Glutamatergic neuron (in vitro differentiated cells): ENCODE results near the gene KNDC1. TPM values are rescaled to one million over a fixed set of nuclear protein-coding genes. Genes with fewer than 3 reads are reported as not detected.

Experiments used
- DNase-seq: peaks from one replicate; pipeline ENCODE4 v3.0.0; 2022
- H3K27ac Mint-ChIP-seq: one replicate; pipeline ENCODE4 v1.8.0; 2020; ENCODE audit warnings: mild to moderate bottlenecking, mixed read lengths, inconsistent platforms; ENCODE audit not compliant: unreplicated experiment
- H3K27me3 Mint-ChIP-seq: one replicate; pipeline ENCODE4 v1.8.0; 2020; ENCODE audit warnings: mild to moderate bottlenecking, moderate library complexity, mixed read lengths, inconsistent platforms; ENCODE audit not compliant: unreplicated experiment
- H3K36me3 Mint-ChIP-seq: one replicate; pipeline ENCODE4 v1.8.0; 2020; ENCODE audit warnings: mild to moderate bottlenecking, mixed read lengths, inconsistent platforms; ENCODE audit not compliant: unreplicated experiment
- H3K4me1 Mint-ChIP-seq: one replicate; pipeline ENCODE4 v1.8.0; 2020; ENCODE audit warnings: mild to moderate bottlenecking, low read depth, mixed read lengths, inconsistent platforms; ENCODE audit not compliant: unreplicated experiment
- H3K4me3 Mint-ChIP-seq: one replicate; pipeline ENCODE4 v1.8.0; 2020; ENCODE audit warnings: mild to moderate bottlenecking, mixed read lengths, inconsistent platforms; ENCODE audit not compliant: unreplicated experiment
- H3K9me3 Mint-ChIP-seq: one replicate; pipeline ENCODE4 v1.8.0; 2020; ENCODE audit warnings: mild to moderate bottlenecking, moderate library complexity, mixed read lengths, inconsistent platforms; ENCODE audit not compliant: unreplicated experiment
- CTCF ChIP-seq: fragments of 200-600 bp; sonication (generic); IDR thresholded peaks from one replicate; pipeline ENCODE4 v1.5.0; 2021; ENCODE audit not compliant: partially characterized antibody, unreplicated experiment
- total RNA-seq: library from RNA; stranded (reverse); fragmentation: NEBNext Ultra II Directional; extraction: Animal tissue kit (Norgen Biotek cat#: 25700); gene quantifications from one replicate; pipeline ENCODE4 v1.2.1, GENCODE V29; 2021; ENCODE audit not compliant: unreplicated experiment

The KNDC1 gene
- total RNA-seq, 1 donor from 2014 or later = 7.4 TPM

GRCh38 chr10:133176546-133176945 is 16.5 kb downstream of the KNDC1 start:
- Mint-ChIP-seq H3K4me3 (no peak overlapping the region), H3K36me3 (peaks cover 6% of the 10 kb centered on the region), H3K9me3 (peaks cover 5% of the 10 kb centered on the region), H3K27ac (no peak overlapping the region), H3K27me3 (peaks cover 13% of the 10 kb centered on the region), H3K4me1 (peaks cover 4% of the 10 kb centered on the region)
- no peak for TF ChIP-seq CTCF
- no peak for DNase-seq

DNA sequence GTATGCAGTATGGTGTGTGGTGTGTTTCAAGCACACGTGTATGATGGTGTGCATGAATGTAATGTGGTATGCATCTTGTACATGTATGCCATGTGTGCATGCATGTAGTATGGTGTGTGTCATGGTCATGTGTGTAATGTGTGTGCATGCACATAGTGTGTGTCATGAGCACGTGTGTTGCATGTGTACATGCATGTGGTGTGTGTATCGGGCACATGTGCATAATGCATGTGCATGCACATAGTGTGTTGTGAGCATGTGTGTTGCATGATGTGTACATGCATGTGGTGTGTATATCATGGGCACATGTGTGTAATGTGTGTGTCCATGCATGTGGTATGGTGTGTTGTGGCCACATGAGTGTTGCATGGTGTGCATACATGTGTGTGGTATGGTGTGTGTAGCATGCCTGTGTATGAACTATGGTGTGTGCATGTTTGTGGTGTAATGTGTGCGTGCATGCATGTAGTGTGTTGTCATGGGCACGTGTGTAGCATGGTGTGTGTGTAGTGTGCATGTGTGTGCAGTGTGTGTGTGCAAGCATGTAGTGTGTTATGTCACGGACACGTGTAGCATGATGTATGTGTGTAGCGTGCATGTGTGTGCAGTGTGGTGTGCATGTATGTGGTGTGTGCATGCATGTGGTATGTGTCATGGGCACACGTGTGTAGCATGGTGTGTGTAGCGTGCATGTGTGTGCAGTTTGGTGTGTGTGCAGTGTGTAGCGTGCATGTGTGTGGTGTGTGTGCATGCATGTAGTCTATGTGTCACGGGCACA is 17.6 kb downstream of the KNDC1 start:
- H3K4me1 Mint-ChIP-seq = peaks cover 4% of the 10 kb centered on the region
- TF ChIP-seq CTCF = no peak
- H3K27ac Mint-ChIP-seq = peak overlapping the region; percentile 43
- no peak overlapping the region for H3K4me3 Mint-ChIP-seq
- H3K9me3 Mint-ChIP-seq = peaks cover 5% of the 10 kb centered on the region
- peaks cover 6% of the 10 kb centered on the region for H3K36me3 Mint-ChIP-seq
- H3K27me3 Mint-ChIP-seq = peaks cover 15% of the 10 kb centered on the region
- DNase-seq = no peak

DNA sequence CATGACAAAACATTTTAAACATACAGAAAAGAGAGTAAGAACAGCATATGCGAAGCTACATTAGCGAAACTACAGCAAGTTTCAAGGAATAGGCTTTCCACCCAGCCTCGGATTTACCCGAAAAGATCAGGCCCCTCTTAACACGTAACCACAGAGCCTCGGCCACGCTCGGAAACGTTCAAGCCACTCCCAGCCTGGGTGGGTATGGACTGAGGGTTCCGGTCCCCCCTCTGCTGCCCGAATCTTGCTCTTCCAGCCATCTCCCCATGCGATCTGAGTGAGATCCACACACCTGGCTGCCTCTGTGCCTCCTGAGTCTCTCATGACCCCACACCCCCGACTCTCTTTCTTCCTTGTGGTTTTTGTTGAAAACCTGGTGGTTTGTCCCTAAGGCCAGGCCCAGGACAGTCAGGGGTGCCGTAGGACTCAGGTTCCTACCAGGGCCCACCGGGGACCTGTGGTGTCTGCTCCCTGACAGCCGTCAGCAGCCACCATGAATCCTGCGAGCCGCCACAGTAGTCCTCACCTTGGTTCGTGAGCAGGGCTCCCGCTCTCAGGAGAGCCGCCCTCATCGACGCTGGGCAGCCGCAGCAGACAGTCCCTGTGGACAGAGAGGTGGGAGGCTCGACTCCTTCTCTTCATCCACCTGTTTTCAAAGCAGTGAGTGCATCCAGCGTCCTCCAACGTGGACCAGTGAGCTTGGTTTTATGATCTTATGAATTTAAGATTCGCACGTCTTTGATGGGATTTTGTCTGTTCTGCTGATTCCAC is 18.5 kb downstream of the KNDC1 start:
- Mint-ChIP-seq H3K9me3 (peaks cover 5% of the 10 kb centered on the region), H3K36me3 (peaks cover under 1% of the 10 kb centered on the region), H3K27ac (no peak overlapping the region), H3K4me1 (peaks cover 4% of the 10 kb centered on the region), H3K4me3 (no peak overlapping the region), H3K27me3 (peaks cover 13% of the 10 kb centered on the region)
- DNase-seq = no peak
- TF ChIP-seq CTCF = no peak

- Mint-ChIP-seq H3K27ac (no peak overlapping the region), H3K27me3 (peaks cover 17% of the 10 kb centered on the region), H3K4me3 (no peak overlapping the region), H3K4me1 (peaks cover 7% of the 10 kb centered on the region), H3K9me3 (peaks cover 5% of the 10 kb centered on the region), H3K36me3 (no peaks in the 10 kb centered on the region)
- TF ChIP-seq CTCF = no peak
- no peak for DNase-seq
These were observed 19.1 kb downstream of the KNDC1 start for GRCh38 chr10:133179128-133179520.

DNA sequence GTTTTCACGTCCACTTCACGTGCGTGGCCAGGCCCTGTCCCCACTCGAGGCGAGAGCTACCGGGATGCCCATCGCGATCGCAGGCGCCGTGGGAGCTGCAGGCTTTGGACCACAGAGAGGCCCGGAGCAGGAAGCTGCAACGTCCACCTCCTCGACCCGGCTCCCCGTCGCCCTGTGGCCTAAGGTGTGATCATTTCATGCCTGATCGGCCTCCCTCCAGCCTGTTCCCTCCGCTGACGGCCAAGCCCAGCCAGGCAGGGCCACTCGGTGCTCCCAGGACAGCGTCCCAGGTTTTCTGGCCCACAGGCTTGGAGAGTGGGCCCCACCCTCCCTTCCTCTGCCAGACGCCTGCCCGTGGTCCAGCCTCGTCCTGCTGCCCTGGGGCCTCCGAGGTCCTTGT is 19.6 kb downstream of the KNDC1 start:
- peaks cover 9% of the 10 kb centered on the region for H3K9me3 Mint-ChIP-seq
- H3K4me3 Mint-ChIP-seq = no peak overlapping the region
- H3K36me3 Mint-ChIP-seq = no peaks in the 10 kb centered on the region
- peak; percentile 38 for DNase-seq
- no peak overlapping the region for H3K27ac Mint-ChIP-seq
- peaks cover 7% of the 10 kb centered on the region for H3K4me1 Mint-ChIP-seq
- H3K27me3 Mint-ChIP-seq = peaks cover 15% of the 10 kb centered on the region
- TF ChIP-seq CTCF = no peak
